HG03378 (cell line): ENCODE measurements around the gene TP53TG3.
"Not testable (repeated sequence)": the region's sequence is repeated elsewhere in the genome, so short reads cannot be mapped to it uniquely, and the experiment has no call there.

Experiments
- ATAC-seq: cut with Tn5 transposase; IDR thresholded peaks from one replicate; pipeline ENCODE4 v1.9.1; 2021; ENCODE audit warnings: mild to moderate bottlenecking, moderate library complexity; ENCODE audit not compliant: unreplicated experiment

TP53TG3 gene

GRCh38 chr16:32676065-32676464 is at the start of gene TP53TG3:
TP53TG3 (minus strand) TSS chr16:32676165; CDS start chr16:32676097, 68 bp downstream.
- not testable (repeated sequence) for ATAC-seq

- not testable (repeated sequence) for ATAC-seq
Observed at GRCh38 chr16:32650876-32651275, 25.1 kb downstream of the TP53TG3 start.

- ATAC-seq, result not testable (repeated sequence)
Observed at GRCh38 chr16:32647562-32647961, 28.4 kb downstream of the TP53TG3 start.

- ATAC-seq, result not testable (repeated sequence)
Observed at GRCh38 chr16:32646780-32647179, 29.2 kb downstream of the TP53TG3 start.

- not testable (repeated sequence) for ATAC-seq
Observed at GRCh38 chr16:32646177-32646576, 29.8 kb downstream of the TP53TG3 start.

- ATAC-seq, result not testable (repeated sequence)
Observed at GRCh38 chr16:32645278-32645908, 30.6 kb downstream of the TP53TG3 start.

GRCh38 chr16:32644715-32645114 is 31.2 kb downstream of the TP53TG3 start:
- not testable (repeated sequence) for ATAC-seq

- not testable (repeated sequence) for ATAC-seq
Observed at GRCh38 chr16:32637614-32638013, 38.4 kb downstream of the TP53TG3 start.

- ATAC-seq, result not testable (repeated sequence)
Observed at GRCh38 chr16:32632096-32632495, 43.9 kb downstream of the TP53TG3 start.
